ENCODE data around the gene RAB44. TPM values are rescaled to one million over a fixed set of nuclear protein-coding genes. Genes with fewer than 3 reads are reported as not detected.

RAB44 gene
- total RNA-seq, 1 experiment from 2014 or later = not detected

GRCh38 chr6:36685166-36685924, 12.3 kb upstream of the RAB44 start:
- Histone ChIP-seq H3K36me3 (ENCODE audit: low read depth) (no peaks in the 10 kb centered on the region), H4K20me1 (ENCODE audit: insufficient read depth) (no peaks in the 10 kb centered on the region), H3K27ac (no peak overlapping the region), H2AFZ (no peak overlapping the region), H3K9me2 (ENCODE audit: insufficient read depth) (no peaks in the 10 kb centered on the region), H3K27me3 (ENCODE audit: insufficient read depth, low read depth) (no peaks in the 10 kb centered on the region), H3K79me2 (ENCODE audit: low read depth) (0 out of 2 replicates have a peak, but pooled peaks cover 4% of the 10 kb centered on the region), H3K9me3 (ENCODE audit: insufficient read depth, low read depth) (no peaks in the 10 kb centered on the region), H3F3A (ENCODE audit: insufficient read depth, low read depth) (peaks cover 32% of the 10 kb centered on the region), H3K4me2 (no peak overlapping the region), H3K4me3 (no peak overlapping the region), H3K4me1 (replicated peaks; ENCODE audit: insufficient read depth) (peaks cover 36% of the 10 kb centered on the region)
- no TSS peak for BruUV-seq (replicated peaks)
- ChIA-PET POLR2A (ENCODE audit: unreplicated experiment) (no interaction called here), CTCF (no interaction called here)
- intact Hi-C loops (cut with micrococcal nuclease; ENCODE audit: unreplicated experiment) = no loop called here
- TF ChIP-seq, protein P1, sequence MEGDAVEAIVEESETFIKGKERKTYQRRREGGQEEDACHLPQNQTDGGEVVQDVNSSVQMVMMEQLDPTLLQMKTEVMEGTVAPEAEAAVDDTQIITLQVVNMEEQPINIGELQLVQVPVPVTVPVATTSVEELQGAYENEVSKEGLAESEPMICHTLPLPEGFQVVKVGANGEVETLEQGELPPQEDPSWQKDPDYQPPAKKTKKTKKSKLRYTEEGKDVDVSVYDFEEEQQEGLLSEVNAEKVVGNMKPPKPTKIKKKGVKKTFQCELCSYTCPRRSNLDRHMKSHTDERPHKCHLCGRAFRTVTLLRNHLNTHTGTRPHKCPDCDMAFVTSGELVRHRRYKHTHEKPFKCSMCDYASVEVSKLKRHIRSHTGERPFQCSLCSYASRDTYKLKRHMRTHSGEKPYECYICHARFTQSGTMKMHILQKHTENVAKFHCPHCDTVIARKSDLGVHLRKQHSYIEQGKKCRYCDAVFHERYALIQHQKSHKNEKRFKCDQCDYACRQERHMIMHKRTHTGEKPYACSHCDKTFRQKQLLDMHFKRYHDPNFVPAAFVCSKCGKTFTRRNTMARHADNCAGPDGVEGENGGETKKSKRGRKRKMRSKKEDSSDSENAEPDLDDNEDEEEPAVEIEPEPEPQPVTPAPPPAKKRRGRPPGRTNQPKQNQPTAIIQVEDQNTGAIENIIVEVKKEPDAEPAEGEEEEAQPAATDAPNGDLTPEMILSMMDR (conservative IDR thresholded peaks at IDR 0.05) = no peak
- TF ChIP-seq EZH2 (IDR thresholded peaks at IDR 0.05; ENCODE audit: low read depth) = no peak
- no peak for DNase-seq

GRCh38 chr6:36685926-36686667, 11.5 kb upstream of the RAB44 start:
- ChIA-PET POLR2A (ENCODE audit: unreplicated experiment) (interaction anchor here (0.5 kb wide), 1 partner anchor 44 kb away, joined by 5 read pairs; no protein-coding TSS in a partner anchor), CTCF (no interaction called here)
- no peaks in the 10 kb centered on the region for H3K9me2 ChIP-seq (ENCODE audit: insufficient read depth)
- TF ChIP-seq, protein P1 (conservative IDR thresholded peaks at IDR 0.05) = no peak
- TF ChIP-seq EZH2 (IDR thresholded peaks at IDR 0.05; ENCODE audit: low read depth) = no peak
- no peak overlapping the region for H3K4me3 ChIP-seq
- H3K36me3 ChIP-seq (ENCODE audit: low read depth) = no peaks in the 10 kb centered on the region
- H3K79me2 ChIP-seq (ENCODE audit: low read depth) = 0 out of 2 replicates have a peak, but pooled peaks cover 4% of the 10 kb centered on the region
- H3K27ac ChIP-seq = no peak overlapping the region
- BruUV-seq (replicated peaks) = no TSS peak
- peaks cover 37% of the 10 kb centered on the region for H3K4me1 ChIP-seq (replicated peaks; ENCODE audit: insufficient read depth)
- H3K9me3 ChIP-seq (ENCODE audit: insufficient read depth, low read depth) = no peaks in the 10 kb centered on the region
- no peak overlapping the region for H2AFZ ChIP-seq
- no peak overlapping the region for H3K4me2 ChIP-seq
- H4K20me1 ChIP-seq (ENCODE audit: insufficient read depth) = no peaks in the 10 kb centered on the region
- intact Hi-C loops (cut with micrococcal nuclease; ENCODE audit: unreplicated experiment) = no loop called here
- H3F3A ChIP-seq (ENCODE audit: insufficient read depth, low read depth) = peaks cover 32% of the 10 kb centered on the region
- no peaks in the 10 kb centered on the region for H3K27me3 ChIP-seq (ENCODE audit: insufficient read depth, low read depth)
- no peak for DNase-seq

DNA sequence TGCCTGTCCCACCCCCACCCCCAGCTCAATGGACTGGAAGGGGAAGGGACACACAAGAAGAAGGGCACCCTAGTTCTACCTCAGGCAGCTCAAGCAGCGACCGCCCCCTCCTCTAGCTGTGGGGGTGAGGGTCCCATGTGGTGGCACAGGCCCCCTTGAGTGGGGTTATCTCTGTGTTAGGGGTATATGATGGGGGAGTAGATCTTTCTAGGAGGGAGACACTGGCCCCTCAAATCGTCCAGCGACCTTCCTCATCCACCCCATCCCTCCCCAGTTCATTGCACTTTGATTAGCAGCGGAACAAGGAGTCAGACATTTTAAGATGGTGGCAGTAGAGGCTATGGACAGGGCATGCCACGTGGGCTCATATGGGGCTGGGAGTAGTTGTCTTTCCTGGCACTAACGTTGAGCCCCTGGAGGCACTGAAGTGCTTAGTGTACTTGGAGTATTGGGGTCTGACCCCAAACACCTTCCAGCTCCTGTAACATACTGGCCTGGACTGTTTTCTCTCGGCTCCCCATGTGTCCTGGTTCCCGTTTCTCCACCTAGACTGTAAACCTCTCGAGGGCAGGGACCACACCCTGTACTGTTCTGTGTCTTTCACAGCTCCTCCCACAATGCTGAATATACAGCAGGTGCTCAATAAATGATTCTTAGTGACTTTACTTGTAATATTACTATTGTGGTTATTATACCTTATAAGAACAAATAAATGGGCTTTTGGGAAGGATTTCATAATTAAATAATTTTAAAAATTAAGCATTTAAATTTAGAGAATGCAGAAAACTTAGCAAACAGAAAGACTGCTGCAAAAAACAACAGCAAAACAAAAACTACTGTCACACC, 10.7 kb upstream of the RAB44 start:
- intact Hi-C loops (cut with micrococcal nuclease; ENCODE audit: unreplicated experiment) = no loop called here
- no peaks in the 10 kb centered on the region for H4K20me1 ChIP-seq (ENCODE audit: insufficient read depth)
- TF ChIP-seq EZH2 (IDR thresholded peaks at IDR 0.05; ENCODE audit: low read depth) = no peak
- TF ChIP-seq, protein P1 (conservative IDR thresholded peaks at IDR 0.05) = no peak
- H3K27me3 ChIP-seq (ENCODE audit: insufficient read depth, low read depth) = no peaks in the 10 kb centered on the region
- H3K36me3 ChIP-seq (ENCODE audit: low read depth) = no peaks in the 10 kb centered on the region
- peaks cover 43% of the 10 kb centered on the region for H3K4me1 ChIP-seq (replicated peaks; ENCODE audit: insufficient read depth)
- H3K9me3 ChIP-seq (ENCODE audit: insufficient read depth, low read depth) = no peaks in the 10 kb centered on the region
- DNase-seq = no peak
- H3K4me3 ChIP-seq = no peak overlapping the region
- H3F3A ChIP-seq (ENCODE audit: insufficient read depth, low read depth) = peaks cover 36% of the 10 kb centered on the region
- 0 out of 2 replicates have a peak, but pooled peaks cover 4% of the 10 kb centered on the region for H3K79me2 ChIP-seq (ENCODE audit: low read depth)
- no peak overlapping the region for H2AFZ ChIP-seq
- CTCF ChIA-PET = no interaction called here
- no peak overlapping the region for H3K4me2 ChIP-seq
- no peak overlapping the region for H3K27ac ChIP-seq
- no TSS peak for BruUV-seq (replicated peaks)
- no peaks in the 10 kb centered on the region for H3K9me2 ChIP-seq (ENCODE audit: insufficient read depth)
- POLR2A ChIA-PET (ENCODE audit: unreplicated experiment) = interaction anchor here (0.5 kb wide), 1 partner anchor 45 kb away, joined by 5 read pairs; no protein-coding TSS in a partner anchor

Measured in PC-9 (cell line).